PC-3 (cell line): ENCODE data around the gene RNF5.

Experiments
- EZH2 ChIP-seq: fragments of 300-600 bp; sonication (generic); IDR thresholded peaks from one replicate; pipeline ENCODE4 v1.6.1; 2017; ENCODE audit warnings: antibody characterized with exemption, mild to moderate bottlenecking, low read length; ENCODE audit not compliant: unreplicated experiment
- TF ChIP-seq, protein P1 (sequence below): fragments of 300-600 bp; sonication (generic); conservative IDR thresholded peaks from 2 replicates; pipeline ENCODE4 v1.5.1; 2017; ENCODE audit warnings: antibody characterized with exemption, low read depth, mild to moderate bottlenecking, low read length

- TF ChIP-seq, protein P1, sequence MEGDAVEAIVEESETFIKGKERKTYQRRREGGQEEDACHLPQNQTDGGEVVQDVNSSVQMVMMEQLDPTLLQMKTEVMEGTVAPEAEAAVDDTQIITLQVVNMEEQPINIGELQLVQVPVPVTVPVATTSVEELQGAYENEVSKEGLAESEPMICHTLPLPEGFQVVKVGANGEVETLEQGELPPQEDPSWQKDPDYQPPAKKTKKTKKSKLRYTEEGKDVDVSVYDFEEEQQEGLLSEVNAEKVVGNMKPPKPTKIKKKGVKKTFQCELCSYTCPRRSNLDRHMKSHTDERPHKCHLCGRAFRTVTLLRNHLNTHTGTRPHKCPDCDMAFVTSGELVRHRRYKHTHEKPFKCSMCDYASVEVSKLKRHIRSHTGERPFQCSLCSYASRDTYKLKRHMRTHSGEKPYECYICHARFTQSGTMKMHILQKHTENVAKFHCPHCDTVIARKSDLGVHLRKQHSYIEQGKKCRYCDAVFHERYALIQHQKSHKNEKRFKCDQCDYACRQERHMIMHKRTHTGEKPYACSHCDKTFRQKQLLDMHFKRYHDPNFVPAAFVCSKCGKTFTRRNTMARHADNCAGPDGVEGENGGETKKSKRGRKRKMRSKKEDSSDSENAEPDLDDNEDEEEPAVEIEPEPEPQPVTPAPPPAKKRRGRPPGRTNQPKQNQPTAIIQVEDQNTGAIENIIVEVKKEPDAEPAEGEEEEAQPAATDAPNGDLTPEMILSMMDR, result no peak
- TF ChIP-seq EZH2, result no peak
These were observed 37.4 kb downstream of the RNF5 start for GRCh38 chr6:32215617-32216016.
